GM19193 (cell line): Measurements from ENCODE around the gene KLHL26.

Experiments
- POLR2A ChIP-seq: IDR thresholded peaks from 4 replicates; pipeline ENCODE4 v1.6.1; 2011; ENCODE audit not compliant: insufficient read depth, insufficient read length; ENCODE audit errors: extremely low read depth

Gene KLHL26, protein sequence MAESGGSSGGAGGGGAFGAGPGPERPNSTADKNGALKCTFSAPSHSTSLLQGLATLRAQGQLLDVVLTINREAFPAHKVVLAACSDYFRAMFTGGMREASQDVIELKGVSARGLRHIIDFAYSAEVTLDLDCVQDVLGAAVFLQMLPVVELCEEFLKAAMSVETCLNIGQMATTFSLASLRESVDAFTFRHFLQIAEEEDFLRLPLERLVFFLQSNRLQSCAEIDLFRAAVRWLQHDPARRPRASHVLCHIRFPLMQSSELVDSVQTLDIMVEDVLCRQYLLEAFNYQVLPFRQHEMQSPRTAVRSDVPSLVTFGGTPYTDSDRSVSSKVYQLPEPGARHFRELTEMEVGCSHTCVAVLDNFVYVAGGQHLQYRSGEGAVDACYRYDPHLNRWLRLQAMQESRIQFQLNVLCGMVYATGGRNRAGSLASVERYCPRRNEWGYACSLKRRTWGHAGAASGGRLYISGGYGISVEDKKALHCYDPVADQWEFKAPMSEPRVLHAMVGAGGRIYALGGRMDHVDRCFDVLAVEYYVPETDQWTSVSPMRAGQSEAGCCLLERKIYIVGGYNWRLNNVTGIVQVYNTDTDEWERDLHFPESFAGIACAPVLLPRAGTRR

DNA sequence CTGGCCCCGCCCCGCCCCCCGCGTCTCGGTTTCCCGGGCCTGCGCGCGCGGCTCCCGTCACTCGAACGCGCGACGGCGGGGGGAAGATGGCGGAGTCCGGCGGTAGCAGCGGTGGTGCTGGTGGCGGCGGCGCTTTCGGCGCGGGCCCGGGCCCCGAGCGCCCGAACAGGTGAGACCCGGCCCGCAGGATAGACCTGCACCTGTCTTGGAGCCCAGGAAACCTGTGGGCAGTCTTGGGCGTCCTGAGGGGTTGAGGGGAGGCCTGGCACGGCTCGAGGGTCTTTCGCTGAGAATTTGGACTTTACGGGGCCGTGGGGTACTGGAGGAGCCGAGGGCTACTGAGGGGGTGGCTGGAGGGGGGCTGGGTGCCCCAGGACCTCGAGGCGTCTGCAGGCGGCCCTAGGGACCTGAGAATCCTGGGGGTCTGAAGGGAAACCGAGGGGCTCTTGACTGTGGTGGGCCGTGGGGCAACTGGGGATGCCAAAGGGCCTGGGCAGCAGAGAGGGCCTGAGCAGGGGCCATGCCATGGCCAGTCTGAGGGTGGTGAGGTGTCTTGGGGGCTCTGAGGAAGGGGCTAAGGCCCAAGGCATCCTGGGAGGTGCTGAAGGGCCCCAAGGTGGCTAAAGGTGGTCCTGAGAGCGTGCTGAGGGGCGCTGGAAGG lies at the start of gene KLHL26:
Gene KLHL26, plus strand, starts transcription at position 60 of the 661 bp plus-strand sequence. Its CDS starts 27 bp downstream, at position 87.
- peak; percentile 72 for TF ChIP-seq POLR2A

DNA sequence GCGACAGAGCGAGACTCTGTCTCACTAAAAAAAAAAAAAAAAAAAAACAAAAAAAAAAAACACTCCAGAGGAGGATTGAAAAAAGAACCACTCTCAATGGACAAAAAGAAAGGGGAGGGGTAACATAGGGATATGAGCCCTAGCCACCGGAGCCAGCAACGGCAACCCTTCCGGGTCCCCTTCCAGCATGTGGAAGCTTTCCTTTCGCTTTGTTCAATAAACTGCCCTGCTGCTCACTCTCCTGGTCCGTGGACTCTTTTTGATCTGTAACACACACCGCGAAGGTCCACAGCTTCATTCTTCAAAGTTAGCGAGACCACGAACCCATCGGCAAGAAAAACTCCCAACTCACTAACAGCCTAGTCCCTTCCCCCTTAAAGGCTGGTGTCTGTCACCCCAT lies 49.3 kb upstream of the KLHL26 start:
- no peak for TF ChIP-seq POLR2A

DNA sequence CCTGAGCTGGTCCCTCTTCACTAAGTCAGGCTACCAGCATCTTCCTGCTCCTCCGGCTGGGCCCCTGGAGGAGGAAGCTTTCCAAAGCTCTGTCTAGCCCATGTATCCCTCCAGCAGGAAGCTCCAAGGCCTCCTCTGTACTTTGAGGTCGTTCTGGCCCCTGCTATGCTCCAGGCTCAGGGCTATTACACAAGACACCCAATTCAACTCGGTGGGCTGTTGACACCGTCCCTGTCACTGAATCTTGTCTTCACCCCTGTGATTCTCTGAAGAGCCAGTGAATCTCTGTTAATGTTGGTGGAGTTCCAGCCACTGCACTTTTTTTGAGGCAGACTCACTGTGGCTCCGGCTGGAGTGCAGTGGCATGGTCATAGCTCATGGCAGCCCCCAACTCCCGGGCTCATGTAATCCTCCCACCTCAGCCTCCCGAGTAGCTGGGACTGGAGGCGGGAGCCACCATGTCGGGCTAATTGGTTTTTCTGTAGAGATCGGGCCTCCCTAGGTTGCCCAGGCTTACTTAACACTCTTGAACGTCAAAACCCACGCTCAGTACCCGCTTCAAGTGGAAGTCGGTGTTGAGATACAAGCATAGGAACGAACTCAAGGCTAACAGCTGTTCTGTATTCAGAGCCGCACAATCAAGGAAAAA lies 48.7 kb upstream of the KLHL26 start:
- TF ChIP-seq POLR2A, result no peak

DNA sequence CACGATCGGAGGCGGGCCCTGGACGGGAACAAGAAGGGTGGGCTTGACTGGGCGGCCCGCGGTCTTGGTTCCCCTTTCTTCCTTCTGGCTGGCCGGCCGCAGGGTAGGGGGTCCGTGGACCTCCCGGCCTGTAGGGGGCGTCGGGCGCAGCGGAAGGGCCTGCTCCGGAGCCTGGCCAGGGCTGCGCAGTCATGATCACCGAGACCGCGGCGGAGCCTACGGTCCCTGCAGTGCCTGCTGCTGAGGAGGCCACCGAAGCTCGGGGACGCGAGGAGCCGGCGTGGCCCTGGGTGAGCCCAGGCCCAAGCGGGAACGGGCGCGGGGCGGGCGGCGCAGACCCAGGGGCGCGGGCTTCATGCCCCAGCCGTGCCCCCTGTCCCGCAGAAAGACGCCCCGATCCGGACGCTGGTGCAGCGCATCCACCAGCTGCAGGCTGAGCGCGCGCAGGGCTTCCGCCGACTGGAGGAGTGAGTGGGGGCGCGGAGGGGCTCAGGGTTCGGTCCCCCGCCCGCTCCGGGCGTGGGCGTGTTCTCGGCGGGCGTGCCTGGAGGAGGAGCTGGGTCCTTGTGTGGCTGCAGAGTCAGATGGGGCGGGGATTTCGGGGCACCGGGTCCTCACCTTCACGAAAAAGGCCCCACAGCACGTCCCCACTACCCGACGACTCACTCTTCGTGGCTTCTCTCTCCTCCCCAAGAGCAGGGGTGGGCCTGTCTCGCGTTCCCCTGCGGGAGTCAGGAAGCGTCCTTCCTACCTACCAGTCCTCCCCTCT lies 48.0 kb upstream of the KLHL26 start, which contains the start of gene REX1BD:
Gene REX1BD, plus strand, starts transcription at position 188 of the 769 bp plus-strand sequence. Its CDS starts 4 bp downstream, at position 192.
- TF ChIP-seq POLR2A, result peak; percentile 83

DNA sequence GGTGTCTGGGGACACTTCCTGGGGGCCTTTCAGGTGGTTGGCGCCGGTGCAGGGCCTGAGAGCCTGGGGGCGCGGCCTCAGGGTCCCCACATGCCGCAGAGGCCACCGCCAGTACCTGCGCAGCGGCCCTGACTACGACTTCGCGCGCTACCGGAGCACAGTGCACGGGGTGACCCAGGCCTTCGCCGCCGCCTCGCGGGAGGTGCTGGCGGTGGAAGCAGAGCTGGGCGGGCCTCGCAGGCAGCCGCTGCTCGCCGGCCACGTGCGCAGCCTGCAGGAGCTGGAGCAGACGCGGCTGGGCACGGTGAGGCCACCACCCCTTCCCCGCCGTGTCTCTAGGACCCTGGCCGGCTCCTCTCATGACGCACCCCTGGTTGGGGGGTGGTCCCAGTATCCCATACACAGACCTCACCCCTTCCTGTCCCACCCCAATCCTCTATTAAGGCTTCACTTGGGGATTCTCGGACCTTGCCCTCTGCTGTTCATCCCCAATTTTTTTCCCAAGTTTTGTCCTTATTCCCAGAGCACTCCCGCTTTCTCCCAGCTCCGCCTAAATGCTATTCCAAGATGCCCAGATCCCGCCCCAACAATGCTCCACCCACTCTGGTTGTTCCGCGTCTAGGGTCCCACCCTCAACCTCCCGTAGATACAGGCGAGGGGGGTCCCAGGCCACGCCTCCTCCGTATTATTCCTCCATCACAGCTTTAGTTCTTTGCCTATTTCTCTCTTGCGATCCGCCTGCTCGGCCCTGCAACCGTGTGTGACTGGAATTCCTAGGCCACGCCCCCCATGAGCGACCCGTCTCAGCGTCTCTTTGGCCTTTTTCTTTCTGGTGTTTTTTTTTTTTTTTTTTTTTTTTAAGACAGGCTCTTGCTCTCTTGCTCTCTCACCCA lies 47.2 kb upstream of the KLHL26 start:
- TF ChIP-seq POLR2A, result no peak

DNA sequence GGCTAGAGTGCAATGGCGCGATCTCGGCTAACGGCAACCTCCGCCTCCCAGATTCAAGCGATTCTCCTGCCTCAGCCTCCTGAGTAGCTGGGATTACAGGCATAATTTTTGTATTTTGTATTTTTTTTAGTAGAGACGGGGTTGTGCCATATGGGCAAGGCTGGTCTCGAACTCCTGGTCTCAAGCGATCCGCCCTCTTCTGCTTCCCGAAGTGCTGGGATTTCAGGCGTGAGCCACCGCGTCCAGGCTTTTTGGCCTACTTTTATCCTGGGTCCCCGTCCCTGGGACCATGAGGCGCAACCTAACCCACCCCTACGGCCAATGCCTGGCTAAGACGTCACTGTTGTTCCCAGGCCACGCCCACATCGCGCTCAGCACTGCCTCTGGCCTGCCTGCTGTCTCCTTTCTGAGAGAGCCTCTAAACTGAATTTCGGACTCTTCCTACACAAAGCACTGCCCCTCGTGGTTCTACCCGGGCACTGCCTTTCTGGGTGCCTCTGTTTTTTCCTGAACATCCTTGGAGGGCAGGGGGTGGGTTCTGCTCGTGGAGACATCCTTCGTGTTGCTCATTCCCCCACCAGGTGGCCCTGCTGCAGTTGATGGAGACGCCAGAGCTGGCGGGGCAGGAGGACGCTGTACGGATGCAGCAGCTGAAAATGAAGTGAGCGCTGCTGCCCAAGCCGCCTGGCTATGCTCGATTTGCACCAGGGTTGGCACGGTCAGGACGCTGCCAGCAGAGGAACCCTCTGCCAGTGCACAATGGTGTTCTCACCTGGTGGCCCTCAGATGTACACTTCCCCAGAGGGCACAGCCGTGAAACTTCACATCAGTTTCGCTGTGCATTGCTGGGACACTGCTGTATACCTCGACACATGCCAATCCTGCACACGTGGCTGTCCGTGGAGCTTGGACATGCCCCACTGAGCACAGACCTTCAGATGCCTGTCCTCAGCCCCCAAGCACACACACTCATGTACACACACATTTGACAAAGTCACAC lies 46.3 kb upstream of the KLHL26 start:
- TF ChIP-seq POLR2A, result no peak

DNA sequence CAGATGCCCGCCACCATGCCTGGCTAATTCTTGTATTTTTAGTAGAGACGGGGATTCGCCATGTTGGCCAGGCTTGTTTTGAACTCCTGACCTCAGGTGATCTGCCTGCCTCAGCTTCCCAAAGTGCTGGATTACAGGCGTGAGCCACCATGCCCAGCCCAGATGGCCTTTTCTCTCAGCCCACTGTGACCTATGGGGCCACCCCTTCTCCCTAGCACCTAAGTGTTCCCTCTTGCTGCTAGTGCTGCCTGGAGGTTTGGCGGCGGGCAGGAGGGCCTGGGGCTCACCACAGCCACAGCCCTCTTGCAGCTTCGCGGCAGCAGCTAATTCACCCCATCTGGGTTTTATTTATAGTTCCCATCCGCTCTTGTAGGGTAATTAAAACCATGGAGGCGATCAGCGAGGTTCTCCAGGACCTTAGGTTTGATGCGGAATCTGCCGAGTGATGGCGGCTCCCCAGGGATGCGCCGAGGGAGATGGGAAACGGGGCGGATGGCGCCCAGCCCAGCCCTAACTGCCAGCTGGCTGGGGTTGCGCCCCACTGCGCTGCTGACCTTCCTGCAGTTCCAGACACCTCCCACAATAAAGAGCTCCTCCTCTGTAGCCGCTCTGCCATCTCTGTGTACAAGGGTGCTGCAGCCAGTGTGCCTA lies 45.0 kb upstream of the KLHL26 start:
- TF ChIP-seq POLR2A, result no peak

DNA sequence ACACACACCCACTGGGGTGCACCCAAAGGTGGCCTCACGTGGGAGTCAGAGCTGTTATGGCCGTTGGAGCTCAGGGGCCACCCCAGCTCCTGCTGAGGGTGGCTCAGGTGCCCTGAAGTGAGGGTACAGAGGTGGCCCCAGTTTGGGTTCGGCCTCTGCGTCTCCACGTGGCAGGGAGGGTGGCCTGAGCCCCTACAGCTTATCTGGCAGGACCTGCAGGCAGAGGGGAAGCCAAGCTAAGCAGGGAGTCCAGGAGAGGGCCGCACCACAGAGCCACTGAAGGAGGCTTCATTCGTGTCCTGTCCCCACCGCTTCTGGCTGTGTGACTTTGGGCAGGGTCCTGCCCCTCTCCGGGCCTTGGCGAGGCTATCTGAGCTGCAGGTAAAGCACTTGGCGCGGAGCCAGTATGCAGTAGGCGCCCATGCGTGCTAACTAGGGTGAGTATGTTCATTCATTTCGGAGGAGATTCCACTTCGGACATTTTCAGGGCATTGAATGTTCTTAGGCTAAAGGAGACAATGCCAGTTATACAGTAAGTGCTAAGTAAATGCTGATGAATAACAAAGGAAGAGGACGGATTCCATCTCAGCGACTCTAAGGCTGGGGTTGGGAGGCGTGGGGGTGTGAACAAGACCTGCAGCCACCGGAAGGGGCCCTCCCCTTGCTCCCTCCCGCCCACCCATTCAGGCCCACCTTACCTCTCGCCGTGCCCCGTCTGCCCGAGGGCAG lies 43.3 kb upstream of the KLHL26 start:
- TF ChIP-seq POLR2A, result no peak

DNA sequence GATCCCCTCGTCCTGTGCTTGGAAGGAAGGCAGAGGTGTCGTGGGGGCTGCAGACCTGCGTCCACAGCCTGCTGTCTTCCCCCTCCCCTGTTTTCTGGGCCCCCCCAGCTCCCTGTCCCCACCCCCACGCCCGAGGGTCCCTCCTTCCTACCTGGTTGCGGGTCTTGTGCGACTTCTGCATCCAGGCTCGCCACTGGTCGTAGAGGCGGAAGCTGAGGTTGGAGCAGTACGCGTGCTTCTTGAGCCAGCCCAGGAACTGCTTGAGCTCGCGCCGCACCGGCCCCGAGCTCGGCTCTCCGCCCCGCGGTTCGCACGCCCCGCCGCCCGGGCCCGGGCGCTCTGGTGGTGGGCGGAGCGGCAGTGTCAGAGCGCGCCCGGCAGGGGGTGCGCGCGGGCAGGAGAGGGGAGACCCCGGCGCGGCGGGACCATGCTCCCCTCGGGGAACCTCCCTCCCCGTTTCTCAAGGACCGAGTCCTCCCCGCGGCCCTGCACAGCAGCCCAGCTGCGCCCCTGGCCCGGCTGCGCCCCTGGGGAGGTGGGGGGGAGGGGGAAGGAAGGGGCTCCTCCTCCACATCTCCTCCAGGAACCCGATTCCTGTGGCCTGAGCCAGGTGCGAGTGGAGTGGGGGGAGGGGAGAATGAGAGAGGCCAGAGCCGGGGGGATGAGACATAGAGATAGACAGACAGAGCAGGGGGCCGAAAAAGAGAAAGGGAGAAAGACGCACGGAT lies 42.6 kb upstream of the KLHL26 start:
- no peak for TF ChIP-seq POLR2A

DNA sequence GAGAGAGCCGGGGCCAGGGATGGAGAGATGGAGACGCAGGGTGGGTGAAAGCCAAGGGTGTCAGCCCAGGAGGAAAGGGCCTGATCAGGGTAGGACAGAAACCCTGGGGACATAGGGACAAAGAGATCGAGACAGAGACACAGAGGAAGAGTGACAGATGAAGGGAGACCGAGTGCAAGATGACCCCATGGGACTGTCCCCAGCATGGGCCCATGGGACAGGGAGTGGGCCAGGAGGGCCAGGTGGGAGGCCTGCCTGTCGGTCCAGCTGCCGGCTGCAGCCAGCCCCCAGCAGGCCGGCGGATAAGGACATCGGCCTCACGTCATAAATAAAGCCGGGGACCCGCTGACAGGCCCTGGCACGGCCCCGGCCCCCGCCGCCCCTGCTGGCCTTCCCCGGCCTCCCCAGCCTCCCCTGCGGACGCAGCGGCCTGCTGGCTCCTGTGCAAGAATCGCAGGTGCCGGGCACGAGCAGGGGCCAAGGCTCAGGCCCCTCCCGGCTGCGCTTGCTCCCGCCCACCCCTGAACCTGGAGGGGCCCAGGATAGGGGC lies 41.9 kb upstream of the KLHL26 start:
- no peak for TF ChIP-seq POLR2A

DNA sequence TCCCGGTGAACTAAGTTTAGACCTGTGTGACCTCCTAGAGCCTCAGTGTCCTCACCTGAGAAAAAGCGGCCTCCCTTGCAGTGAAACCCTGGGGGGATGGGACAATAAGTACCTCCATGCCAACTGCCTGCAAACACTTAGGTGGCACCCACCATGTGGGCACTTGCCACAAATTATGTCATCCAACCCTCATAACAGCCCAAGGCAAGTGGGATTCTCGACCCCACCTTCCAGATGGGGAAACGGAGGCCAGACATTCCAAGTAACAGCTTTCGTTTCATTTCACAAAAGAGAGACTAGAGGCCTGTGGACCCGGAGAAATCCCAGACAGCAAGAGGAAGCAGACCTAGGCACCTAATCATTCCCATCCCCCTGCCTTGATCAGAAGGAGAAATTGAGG lies 41.4 kb upstream of the KLHL26 start:
- no peak for TF ChIP-seq POLR2A

DNA sequence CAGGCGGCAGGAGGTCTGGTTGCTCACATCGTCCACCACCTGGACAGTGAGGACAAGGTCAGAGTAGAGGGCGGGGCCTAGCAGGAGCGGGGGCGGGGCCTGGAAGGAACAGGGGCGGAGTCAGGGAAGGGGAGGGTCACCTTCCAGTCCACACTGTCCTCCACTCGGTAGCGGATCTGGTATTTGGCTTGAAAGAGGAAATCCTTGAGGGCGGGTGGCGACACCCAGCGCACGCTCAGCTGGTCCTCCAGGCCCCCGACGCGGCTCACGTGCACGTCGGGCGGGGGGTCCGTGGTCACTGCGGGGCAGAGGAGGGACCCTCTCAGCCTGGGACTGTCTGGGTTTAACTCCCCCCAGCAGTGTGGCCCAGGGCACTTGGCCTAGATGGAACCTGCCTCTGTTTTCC lies 40.1 kb upstream of the KLHL26 start:
- TF ChIP-seq POLR2A, result no peak
